HG03520 (cell line): Measurements from ENCODE around the gene VAV3.
"Not testable (repeated sequence)": the region's sequence is repeated elsewhere in the genome, so short reads cannot be mapped to it uniquely, and the experiment has no call there.

ENCODE experiments used
- ATAC-seq: cut with Tn5 transposase; IDR thresholded peaks from one replicate; pipeline ENCODE4 v1.9.1; 2021; ENCODE audit warnings: mild to moderate bottlenecking, moderate library complexity; ENCODE audit not compliant: unreplicated experiment

Gene VAV3

DNA sequence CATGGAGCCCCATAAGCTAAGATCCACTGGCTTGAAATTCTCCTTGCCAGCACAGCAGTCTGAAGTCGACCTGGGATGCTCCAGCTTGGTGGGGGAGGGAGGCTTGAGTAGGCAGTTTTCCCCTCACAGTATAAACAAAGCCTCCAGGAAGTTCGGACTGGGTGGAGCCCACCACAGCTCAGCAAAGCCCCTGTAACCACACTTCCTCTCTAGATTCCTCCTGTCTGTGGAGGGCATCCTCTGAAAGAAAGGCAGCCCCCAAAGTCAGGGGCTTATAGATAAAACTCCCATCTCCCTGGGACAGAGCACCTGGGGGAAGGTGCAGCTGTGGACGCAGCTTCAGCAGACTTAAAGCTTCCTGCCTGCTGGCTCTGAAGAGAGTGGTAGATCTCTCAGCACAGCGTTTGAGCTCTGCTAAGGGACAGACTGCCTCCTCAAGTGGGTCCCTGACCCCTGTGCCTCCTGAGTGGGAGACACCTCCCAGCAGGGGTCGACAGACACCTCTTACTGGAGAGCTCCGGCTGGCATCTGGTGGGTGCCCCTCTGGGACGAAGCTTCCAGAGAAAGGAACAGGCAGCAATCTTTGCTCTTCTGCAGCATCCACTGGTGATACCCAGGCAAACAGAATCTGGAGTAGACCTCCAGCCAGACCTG is 120.3 kb downstream of the VAV3 start:
- ATAC-seq = not testable (repeated sequence)

DNA sequence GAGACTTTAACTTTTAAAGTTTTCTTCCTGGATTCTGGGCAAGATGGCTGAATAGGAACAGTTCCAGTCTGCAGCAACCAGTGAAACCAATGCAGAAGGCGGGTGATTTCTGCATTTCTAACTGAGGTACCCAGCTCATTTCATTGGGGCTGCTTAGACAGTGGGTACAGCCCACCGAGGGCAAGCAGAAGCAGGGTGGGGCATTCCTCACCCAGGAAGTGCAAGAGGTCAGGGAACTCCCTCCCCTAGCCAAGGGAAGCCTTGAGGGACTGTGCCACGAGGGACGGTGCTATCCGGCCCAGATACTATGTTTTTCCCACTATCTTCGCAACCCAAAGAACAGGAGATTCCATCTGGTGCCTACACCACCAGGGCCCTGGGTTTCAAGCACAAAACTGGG is 121.0 kb downstream of the VAV3 start:
- ATAC-seq = no peak

DNA sequence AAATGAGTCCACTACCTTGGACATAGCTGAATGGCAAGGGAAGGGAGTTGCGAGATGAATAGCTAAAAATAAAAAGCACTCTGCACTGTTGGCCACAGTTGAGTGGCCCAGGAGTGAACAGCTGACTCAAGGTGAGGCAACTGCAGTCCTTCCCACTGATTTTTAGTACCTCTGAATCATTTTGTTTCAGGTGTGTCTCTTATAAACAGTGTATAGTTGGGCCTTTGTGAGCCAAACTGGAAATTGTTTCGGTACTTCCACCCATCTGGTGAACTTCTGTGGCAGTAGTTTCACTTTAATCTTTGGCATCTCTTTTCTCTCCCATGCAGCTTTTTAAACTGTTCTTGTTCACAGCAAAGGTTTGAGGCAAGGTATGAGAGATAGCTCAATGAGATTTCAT is 122.7 kb downstream of the VAV3 start:
- no peak for ATAC-seq

DNA sequence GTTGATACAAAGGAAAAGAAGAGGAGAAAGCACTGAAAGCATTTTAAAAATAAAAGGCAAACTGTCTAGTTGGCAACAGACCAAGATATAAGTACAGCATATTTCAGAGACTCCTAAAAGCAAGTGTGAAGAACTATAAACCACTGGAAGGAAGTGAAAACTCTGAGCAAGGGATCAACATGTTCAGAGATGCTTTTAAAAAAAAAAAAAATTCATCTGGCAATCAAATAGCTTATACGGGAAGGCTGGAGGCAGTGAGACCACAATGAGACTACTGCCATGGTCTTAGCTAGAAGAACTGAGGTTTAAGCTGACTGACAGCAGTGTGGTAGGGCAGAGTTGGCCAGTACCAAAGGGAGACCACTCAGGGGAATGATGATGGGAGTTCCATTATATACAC is 124.3 kb downstream of the VAV3 start:
- ATAC-seq = no peak

DNA sequence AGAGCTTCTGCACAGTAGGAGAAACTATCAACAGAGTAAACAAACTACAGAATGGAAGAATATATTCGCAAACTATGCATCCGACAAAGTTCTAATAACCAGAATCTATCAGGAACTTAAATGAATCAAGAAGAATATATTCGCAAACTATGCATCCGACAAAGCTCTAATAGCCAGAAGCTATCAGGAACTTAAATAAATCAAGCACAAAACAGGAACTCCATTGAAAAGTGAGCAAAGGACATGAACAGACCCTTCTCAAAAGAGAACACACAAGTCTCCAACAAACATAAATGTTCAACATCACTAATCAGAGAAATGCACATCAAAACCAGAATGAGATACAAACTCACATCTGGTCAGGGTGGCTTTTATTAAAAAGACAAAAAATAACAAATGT is 126.9 kb downstream of the VAV3 start:
- ATAC-seq = no peak

DNA sequence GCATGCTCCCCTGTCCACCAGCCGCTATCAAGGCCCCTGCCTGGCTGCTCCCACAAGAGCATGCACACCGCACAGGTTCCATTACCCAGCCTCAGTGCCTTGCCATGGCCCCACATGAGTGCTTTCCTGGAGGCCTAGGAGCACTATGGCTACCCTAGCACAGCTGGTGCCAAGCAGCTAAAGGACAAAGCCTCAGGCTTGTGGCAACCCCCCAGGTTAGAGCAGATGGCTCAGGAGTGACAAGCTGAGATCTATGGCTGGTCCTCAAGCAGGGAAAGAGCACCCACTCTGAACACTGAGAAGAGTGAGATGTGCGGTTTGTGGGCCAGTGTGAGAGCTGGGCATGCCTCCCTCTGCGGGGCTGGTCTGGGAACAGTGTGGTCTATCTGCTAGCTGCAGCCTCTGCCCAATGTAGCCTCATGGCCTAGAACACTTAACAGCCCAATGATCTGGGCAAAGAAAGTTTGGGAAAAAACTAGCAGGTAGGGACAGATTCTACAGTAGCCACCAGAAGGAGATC is 129.8 kb downstream of the VAV3 start:
- ATAC-seq = no peak

DNA sequence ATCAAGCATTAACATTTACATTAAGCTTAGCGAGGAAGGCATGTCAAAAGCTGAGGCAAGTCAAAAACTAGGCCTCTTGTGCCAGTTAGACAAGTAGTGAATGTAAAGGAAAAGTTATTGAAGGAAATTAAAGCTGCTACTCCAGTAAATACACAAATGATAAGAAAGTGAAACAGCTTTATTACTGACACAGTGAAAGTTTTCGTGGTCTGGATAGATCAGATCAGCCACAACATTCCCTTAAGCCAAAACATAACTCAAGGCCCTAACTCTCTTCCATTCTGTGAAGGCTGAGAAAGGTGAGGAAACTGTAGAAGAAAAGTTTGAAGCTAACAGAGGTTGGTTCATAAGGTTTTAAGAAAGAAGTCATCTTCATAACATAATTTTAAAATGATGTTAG is 131.9 kb downstream of the VAV3 start:
- ATAC-seq = no peak

DNA sequence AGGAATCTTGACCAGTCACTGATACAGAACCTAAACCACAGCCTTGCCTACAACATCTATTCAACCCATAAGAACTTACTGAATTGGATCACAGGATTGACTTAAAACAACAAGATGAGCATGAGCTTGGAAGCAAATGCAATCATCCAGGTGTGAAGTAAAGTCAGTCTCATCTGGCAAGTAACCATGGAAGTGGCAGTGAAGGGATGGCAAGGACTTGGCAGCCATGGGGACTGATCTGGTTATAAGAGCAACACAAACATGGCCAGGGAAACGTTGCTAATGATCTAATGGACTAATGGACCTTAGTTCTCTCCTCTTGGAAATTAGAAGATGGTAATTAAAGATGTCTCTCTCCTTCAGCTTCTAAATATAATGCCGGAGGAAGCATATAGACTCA is 133.1 kb downstream of the VAV3 start:
- ATAC-seq = no peak

DNA sequence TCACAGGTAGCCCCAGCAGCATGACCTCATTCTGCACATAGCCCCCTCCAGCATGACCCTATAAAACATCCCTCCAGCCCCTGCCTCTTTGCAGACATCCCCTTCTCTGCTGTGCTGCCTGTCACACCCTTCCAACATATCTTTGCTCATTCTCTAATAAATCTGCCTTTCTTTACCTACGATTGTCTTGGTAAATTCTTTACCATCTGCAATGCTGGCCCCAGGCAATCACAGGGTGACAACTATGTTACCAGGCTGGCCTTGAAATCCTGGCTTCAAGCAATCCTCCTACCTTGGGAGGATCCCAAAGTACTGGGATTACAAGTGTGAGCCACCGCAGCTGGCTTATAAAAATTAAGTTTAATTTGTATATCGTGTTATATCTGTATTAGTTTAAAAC is 134.5 kb downstream of the VAV3 start:
- no peak for ATAC-seq

DNA sequence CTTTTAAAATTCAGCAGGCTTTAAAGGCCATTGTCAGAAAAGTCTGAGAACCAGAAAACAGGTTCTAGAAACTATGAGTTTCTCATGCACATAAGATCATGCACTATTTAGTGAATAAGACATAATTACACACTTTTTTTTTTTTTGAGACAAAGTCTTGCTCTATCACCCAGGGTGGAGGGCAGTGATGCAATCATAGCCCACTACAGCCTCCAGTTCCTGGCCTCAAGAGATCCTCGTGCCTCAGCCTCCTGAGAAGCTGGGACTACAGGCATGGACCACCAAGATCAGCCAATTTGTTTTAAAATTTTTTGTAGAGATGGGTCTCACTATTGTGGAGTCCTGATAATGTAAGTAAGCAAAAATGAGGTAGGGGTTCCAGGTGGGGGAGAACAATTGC is 134.9 kb downstream of the VAV3 start:
- no peak for ATAC-seq

DNA sequence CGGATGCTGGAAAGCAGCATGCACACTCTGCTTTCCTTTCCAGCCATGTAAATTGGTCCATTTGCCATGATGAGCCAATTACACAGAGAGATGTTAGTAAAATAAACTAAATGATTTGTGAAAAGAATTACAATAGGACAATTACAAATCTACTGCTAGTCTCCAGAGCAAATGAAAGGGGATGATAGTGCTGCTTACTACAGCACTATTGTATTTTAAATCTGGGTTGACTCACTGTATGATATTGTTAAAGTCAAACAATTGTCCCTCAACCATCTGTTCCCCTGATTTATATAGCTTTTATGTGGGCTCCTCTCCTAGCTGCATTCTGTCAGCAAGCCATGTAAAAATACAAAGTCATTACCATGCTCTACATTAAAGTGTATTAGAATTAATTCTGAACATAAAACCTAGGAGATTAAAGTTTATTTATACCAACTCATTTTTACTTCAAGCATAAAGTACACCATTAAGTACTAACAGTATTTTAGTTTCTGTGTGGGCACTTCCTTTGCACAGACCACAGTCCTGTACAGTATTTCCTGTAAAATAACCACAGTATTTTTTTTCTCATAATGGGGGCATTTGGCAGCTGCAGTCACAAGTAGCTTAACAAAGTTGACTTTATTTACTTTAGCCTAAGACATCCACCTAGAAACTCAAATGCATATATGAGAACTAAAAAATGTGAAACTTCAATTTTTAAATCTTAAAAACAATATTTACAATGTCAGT is 135.8 kb downstream of the VAV3 start:
- no peak for ATAC-seq

DNA sequence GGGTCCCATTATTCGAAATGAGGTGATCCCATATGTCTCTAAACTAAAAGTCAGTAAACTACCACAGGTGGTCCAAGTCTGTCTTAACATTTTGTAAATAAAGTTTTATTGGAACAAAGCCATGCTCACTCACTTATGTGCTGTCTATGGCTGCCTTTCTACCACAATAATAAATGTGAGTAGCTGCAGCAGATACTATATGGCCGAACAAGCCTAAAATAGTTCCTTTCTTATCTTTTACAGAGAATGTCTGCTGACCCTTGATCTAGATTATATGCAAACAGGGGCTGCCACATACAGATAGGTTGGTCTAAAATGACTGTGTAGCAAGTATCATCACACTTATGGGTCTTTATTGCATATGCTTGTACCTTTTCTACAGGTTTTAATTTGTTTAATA is 140.0 kb downstream of the VAV3 start:
- ATAC-seq = no peak

DNA sequence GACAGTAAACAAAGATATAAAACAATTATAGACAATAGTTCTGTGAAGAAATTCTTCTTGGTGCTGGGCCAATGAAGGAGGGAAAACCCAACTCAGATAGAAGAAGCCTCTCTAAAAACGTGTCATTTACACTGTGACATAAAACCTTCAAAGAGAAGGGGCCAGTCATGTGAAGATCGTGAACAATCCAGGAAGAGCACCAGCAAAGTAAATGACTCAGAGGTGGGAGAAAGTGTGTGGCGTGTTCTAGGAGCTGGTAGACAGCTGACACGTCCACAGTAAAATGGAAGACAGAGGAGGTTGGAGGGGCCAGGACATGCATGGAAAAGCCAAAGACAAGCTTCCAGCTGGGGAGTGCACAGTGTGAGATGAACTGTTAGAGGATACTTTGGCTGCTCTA is 143.6 kb downstream of the VAV3 start:
- ATAC-seq = no peak

DNA sequence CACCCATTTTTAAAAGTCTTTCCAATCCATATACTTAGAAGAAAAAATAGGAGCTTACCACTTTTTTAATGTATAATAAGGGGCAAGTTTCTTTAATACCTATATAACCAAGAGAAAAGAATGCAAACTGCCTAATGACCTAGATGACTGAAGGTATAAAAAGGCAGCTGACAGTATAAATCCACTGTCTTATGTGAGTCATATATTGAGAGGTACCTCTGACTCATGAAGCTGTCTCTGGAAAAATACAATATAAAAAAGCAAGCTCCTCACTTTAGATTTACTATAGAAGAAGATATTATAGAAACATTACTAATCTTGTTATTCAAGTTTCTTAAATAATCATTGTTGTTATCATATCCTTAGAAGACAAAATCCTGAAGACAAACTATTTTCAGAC is 144.2 kb downstream of the VAV3 start:
- no peak for ATAC-seq

DNA sequence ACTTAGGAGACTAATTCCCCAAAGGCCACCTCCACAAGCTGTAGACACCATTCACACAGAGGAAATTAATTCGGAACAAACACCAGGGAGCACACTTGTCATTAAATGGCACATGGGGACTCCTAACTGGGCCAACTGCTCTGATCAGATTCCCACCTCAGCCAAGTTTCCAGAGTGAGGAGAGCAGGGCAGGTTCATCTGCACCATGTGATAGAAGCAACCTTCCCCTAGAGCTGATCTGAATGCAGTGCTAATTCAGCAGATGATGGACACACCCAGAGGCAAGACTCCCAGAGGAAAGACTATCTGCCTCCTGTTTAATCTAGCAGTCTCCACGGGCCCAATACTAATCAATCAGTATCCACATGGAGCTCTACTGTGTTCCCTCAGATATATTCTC is 147.0 kb downstream of the VAV3 start:
- ATAC-seq = no peak

DNA sequence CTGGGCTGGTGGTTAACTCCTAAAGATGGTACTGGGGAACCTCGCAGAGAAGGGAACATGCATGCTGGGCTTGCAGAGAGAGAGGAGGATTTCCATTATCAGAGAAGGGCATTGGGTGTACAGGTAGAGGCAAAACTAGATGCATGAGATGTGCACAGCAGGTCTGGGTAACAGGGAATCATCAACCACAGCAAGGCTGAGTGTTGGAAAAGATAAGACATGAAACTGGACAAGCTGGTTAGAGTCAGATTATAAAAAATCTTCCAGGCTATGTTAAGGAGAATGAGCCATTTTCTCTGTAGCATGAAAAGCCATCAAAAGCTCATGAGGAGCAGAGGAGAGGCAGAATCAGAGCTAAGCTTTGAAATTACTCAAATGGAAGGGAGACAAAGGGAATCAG is 147.8 kb downstream of the VAV3 start:
- ATAC-seq = no peak

DNA sequence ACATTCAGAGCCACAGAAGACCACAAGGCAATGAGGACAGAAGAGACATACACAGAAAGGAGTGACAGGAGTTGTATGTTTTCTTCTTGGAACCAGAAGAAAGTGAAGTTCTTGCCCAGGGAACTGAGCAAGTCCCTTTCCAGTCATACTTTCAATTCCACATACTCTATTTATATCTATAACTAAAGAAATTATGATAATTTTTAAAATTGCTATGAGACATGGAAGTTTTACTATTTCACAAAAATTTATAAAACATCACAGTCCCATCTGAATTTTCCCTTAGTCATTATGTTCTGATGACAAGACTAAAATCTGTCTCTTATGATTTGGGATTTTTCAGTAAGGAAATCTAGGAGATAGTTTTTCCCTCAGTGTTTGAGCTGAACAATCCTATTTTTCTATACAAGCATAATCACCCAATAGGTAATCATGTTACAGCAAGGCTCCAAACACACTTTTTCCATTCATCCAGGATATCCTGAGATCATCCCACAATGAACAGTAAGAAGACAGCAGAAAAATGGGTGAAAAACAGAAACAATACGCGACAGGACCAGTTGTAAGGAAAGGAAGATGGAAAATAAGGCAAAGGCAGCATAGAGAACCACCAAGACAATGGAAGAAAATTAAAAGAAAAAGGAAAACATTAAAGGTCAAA is 154.6 kb downstream of the VAV3 start:
- no peak for ATAC-seq

DNA sequence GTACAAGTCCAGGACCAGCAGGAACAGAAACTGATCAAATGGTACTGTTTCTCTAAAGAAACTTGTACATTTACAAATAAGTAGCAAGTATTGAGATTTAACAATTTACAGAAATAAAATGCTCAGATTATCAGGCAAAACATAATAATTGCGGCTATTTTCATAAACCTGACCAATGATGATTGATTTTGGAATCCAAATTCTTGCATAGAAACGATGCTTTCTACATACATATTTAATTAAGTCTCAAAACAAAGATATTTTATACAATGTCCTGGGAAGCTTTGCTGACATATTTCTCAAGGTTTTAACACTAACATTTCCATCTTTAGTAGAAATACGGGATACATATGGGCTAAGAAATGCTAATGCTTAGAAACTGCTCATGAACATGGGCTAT is 157.1 kb downstream of the VAV3 start:
- ATAC-seq = no peak

DNA sequence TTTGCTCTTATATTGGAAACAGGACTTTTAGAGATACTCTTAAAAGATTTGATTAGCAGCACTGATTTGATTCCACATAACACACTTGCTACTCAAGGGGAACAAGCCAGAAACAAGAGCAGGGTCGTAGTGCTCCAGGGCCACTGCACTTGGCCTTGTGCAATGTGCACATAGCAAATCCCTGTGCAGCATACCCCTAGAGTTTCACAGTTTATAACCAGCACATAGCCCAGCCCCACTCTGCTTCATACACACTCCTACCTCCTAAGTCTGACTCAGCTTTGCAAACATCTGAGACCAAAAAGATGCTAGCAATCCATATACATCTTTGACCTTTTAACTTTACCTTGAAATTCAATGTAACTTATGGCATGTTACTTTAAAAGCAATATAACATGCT is 157.6 kb downstream of the VAV3 start:
- ATAC-seq = no peak

DNA sequence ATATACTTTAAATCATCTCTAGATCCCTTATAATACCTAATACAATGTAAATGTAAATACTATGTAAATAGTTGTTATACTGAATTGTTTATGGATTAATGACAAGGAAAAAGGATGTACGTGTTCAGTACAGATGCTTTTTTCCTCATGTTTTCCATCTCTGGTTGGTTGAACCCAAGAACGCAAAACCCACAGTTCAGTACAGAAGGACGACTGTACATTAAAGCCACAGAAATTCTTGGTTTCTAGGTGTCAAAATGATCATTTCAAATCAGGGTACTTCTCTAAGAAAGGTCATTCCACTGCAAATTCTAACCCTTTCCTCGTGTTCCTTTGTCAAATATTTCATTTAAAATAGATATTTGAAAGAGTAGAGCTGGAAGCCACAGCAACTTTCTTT is 158.1 kb downstream of the VAV3 start:
- ATAC-seq = no peak

DNA sequence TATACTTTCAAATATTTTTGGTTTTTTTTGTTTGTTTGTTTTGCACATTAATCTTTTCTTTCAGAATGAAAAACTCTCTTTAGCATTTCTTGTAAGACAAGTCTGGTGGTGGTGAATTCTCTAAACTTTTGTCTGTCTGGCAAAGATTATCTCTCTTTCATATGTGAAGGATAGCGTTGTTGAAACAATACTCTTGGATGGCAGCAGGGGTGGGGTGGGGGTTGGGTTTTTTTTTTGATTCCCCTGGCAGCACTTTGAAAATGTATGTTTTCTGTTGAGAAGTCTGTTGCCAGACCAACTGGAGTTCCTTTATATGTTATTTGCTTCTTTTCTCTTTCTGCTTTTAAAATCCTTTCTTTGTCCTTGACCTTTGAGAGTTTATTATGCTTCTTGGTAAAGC is 160.2 kb downstream of the VAV3 start:
- ATAC-seq = no peak

DNA sequence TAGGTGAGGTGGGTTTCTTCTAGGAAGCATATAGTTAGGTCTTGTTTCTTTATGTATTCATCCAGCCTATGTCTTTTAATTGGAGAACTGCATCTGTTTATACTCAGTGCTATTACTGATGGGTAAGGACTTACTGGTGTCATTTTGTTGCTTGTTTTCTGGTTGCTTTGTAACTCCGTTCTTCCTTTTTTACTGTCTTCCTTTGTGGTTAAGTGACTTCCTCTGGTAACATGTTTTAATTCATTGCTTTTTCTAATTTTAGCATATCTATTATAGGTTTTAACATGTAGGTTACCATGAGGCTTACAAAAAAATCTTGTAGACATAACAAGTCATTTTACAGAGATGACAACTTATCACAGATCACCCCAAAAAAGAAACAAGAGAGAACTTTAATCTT is 160.8 kb downstream of the VAV3 start:
- ATAC-seq = no peak
